Cortex of kidney (tissue), 1 donor: Measurements from ENCODE around the gene NPM1.
"Not testable (repeated sequence)": the region's sequence is repeated elsewhere in the genome, so short reads cannot be mapped to it uniquely, and the experiment has no call there.

Experiments
- DNase-seq: peaks from one replicate; lab custom pipeline; 2025; lab: John Stamatoyannopoulos, UW

The NPM1 gene, protein sequence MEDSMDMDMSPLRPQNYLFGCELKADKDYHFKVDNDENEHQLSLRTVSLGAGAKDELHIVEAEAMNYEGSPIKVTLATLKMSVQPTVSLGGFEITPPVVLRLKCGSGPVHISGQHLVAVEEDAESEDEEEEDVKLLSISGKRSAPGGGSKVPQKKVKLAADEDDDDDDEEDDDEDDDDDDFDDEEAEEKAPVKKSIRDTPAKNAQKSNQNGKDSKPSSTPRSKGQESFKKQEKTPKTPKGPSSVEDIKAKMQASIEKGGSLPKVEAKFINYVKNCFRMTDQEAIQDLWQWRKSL

DNA sequence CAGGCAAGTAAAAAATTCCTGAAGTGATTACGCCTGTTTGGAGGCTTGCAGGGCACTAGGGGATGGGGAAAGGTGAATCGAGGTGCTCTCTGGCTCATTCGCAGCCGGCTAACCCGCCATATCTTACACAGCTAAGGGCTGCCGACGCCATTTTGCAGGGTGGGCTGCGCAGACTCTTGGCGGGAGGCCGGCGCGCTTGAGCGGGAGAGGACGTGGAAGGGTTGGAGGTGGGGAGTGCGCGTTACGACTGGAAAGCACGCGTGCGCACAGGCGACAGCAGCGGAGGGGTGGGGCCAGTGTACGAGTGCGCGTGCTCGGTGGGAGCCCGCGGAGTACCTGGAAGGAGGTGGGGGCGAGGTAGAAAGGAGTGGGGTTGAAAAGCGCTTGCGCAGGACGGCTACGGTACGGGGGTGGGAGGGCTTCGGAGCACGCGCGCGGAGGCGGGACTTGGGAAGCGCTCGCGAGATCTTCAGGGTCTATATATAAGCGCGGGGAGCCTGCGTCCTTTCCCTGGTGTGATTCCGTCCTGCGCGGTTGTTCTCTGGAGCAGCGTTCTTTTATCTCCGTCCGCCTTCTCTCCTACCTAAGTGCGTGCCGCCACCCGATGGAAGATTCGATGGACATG is at the start of gene NPM1:
TSS of gene NPM1 (plus strand) at position 505 of the 625 bp plus-strand sequence. CDS start at position 605, 100 bp downstream.
- DNase-seq = peak; percentile 69

DNA sequence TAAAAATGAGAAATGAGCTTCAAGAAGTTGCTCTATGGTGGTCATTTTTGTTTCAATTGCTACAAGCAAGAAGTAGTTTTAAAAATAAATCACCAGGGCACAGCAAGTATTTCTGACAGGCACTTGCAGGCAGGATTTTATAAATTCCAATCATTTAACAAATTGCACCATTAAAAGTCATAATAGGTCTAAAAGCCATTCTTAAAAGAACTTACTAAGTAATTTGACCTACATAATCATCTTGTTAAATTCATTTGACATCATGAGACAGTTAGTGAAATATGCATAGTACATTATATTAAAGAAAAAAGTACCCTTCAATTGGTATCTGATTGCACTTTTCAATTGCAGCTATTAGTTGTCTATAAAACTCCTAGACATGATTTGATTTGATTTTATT is 47.6 kb upstream of the NPM1 start:
- no peak for DNase-seq

DNA sequence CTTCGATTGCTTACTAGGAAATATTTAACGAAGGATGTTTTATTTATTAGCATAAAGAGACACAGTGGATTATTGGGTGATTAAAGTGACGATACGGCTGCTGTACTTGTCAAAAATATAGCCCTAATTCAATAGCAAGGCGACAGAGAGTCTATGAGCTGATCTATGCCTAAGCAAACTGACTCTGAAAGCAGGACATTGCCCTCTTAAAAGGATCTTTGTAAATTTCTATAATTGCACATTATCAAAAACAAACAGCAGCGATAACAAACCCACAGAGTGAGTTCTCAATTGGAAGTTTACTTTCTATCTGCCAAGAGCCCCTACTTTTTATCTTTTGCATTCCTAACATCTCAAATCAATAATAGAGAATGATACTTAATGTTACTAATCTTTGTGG is 47.2 kb upstream of the NPM1 start:
- DNase-seq = no peak

DNA sequence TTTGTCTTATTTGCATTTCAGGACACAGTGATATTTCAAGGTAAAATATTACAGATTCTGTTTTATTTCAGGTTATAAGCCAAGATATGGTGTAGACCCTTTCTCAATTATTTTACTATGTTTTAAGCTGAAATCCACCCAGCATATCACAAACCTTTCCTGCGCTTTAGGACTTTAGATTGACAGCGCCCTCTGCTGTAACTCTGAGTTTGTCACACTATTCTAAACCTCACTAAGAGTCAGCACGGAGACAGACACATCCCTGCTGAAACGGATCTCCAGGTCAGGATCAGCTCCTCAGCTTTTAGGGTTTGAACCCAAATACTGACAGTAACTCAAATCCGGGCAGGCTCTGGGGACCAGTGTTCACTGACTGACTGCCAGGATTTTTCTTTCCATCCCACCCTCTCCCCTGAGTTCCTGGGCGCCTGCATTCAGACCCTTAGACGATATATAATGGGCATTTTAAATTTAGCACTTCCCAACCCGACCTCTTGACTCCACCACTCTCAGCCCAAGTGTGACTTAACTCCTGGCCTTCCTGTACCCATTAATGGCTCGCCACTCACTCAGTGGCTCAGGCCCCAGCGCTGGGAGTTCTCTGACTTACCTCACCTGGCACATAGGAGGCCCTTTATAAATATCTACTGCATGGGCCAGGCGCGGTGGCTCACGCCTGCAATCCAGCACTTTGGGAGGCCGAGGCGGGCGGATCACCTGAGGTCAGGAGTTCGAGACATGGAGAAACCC is 45.1 kb upstream of the NPM1 start:
- no peak for DNase-seq

DNA sequence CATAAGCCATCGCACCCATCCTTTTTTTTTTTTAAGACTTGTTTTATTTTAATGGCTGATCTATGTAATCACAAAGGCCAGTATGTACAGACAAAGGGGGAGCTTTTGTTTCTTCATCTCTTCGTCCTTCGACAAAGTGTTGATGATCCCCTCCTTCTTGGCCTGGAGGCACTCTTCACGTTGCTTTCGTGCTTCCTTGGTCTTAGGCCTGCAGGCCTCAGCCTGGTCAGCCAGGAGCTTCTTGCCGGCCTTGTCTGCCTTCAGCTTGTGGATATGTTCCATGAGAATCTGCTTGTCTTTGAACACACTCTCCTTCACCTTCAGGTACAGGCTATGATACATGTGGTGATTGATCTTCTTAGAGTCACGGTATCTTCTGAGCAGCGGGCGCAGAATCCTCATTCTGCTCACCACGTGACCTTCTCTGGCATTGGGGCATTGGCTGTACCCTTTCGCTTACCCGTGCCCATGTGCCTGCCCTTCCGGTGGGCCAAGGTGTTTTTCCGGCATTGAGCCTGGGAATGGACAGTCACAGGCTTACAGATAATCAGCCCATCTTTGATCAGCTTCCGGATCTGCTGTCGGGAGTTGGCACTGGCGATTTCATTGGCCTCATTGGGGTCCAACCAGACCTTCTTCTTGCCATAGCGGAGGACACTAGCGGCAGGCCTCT is 42.6 kb upstream of the NPM1 start:
- no peak for DNase-seq

DNA sequence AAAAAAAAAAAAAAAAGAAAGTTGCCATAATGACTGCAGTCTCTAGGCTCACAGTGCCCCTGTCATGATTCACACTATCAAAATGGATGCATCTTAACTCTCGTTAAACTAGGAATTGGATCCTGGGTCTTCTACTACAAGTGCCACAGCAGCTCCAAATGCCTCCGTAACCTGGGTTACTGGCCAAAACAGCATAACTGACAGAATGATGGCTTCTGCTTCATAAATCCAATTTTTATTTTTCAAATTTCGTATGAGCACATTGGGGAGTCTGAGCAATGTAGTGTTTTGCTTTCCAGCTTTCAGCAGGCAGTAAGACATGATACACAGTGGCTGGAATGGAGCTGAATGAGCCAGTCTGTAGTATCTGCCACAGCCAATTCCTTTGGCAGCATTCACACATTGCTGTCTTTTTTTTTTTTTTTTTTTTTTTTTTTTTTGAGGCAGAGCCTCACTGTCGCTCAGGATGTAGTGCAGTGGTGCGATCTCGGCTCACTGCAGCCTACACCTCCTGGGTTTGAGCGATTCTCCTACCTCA is 36.0 kb upstream of the NPM1 start:
- DNase-seq = no peak

DNA sequence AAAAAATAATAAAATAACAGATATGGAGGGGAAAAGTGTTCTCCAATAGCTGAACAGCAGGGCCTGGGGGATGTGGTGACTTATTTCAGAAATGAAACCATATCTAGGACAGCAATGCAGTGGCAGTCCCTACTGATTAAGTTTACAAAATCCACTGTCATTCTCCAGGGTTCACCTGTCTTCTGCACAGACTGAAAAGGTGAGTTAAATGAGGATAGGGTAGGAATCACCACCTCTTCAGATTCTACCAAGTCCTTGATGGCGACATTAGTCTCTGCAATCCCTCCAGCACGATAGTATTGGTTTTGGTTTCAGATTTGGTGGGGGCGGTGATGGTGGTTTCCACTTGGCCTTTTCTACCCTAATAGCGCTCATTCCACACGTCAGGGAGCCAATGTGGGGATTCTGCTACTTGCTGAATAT is 32.3 kb upstream of the NPM1 start:
- no peak for DNase-seq

DNA sequence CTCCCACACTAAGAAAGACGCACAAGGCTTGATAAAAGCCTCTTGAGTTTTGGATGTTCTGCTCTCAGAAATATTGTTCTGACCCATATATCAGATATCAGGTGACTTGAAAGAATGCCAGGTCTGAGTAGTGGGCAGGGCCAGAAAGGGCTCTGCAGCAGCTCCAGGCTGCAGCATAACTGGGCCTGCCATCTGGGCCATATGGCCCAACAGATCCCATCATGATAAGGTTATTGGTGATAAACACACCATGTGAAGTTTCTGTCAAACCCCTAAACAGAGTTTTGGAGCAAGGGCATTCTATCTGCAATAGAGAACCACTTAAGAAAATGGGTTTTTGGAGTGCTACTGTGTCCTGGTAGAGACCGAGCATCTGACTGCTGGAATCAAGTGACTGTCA is 29.8 kb upstream of the NPM1 start:
- no peak for DNase-seq

DNA sequence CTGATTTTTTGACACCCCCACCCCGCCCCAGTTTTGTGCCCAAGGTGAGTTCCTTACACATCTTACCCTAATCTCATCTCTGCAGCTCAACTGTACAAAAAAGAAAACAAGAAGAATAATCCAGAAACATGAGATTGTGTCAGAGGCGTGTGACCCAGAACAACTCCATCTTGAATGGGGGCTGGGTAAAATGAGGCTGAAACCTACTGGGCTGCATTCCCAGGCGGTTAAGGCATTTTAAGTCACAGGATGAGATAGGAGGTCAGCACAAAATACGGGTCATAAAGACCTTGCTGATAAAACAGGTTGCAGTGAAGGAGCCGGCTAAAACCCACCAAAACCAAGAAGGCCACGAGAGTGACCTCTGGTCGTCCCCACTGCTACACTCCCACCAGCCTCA is 26.5 kb upstream of the NPM1 start:
- not testable (repeated sequence) for DNase-seq

DNA sequence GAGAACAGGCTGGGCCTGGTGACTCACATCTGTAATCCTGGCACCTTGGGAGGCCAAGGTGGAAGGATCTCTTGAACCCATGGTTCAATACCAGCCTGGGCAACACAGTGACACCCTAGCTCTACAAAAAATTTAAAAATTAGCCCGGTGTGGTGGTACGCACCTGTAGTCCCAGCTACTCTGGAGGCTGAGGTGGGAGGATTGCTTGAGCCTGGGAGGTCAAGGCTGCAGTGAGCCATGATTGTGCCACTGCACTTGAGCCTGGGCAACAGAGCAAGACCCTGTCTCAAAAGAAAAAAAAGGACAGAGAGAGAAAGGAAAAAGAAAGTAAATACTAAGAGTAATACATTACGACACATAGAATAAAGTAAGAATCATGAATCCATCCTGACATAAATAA is 24.4 kb upstream of the NPM1 start:
- not testable (repeated sequence) for DNase-seq

DNA sequence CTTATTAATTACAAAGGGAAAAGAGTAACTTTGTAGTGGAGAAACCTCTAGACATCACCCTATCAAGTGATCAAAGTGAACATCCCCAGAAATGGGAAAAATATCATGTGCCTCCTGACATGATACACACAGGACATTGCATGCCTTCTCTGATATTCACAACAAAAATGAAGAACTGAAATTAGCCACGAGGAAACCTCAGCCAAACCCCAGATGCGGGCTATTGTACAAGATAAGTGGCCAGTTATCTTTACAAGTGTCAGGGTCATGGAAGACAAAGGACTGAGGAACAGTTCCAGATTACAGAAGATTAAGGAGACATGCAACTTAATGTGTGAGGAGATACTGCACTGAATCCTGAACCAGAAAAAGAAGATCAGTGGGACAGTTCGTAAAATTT is 23.8 kb upstream of the NPM1 start:
- no peak for DNase-seq

DNA sequence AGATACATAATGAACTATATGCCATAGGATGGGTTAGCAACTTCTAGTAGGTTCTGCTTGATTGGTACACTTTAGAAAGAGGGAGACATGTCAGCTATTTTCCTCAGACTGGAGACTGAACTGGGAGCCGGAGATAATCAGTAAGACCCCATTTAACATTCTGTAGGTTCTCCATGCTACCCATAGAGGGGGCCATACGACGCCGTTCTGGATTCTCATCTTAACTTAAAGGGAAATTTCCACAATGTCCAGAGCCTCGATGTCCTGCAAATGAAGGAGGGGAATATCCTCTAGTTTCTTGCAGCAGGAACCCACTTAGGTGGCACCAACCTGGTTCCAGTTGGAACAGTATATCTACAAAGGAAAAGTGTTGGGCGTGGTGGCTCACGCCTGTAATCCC is 22.3 kb upstream of the NPM1 start:
- no peak for DNase-seq

DNA sequence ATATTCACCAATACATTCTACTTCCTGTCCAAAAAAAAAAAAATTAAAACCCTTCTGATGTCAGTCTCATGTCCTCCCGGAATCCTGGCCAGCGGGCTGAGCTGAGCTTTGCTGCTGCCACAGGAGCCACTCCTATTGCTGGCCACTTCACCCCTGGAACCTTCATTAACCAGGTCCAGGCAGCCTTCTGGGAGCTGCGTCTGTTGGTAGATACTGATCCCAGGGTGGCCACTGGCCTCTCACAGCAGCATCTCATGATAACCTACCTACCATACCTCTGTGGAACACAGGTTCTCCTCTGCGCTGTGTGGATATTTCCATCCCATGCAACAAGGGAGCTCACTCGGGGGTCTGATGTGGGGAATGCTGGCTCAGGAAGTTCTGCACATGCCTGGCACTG is 21.0 kb upstream of the NPM1 start:
- DNase-seq = no peak

DNA sequence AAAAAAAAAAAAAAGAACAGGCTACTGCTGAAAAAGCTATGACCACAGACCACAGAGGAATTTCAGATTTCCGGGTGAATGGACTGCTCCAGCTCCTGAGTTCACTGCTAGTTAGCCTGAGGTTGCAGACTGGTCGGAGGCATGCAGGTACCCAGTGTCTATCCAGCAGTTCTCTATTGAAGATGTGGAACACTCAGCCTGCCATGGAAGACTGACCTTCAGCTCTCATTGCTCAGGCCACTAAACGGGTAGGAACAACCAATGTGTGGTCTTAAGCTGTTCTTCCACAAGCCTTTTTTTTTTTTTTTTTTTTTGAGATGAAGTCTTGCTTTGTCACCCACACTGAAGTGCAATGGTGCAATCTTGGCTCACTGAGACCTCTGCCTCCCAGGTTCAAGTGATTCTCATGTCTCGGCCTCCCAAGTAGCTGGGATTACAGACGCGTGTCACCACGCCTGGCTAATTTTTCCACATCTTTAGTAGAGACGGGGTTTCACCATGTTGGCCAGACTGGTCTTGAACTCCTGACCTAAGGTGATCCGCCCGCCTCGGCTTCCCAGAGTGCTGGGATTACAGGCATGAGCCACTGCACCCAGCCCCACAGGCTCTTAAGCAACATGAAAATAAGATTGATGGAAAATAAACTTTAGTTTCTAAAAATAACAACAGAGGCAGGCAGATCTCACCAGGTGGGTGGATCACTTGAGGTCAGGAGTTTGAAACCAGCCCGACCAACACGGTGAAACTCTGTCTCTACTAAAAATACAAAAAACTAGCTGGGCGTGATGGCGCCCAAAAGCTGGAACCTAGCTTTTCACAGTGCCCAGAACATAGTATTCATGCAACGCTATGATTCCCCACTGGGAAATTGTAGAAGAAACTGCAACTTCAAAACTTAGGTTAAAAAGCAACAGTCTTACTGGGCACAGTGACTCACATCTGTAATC is 20.0 kb upstream of the NPM1 start:
- no peak for DNase-seq

DNA sequence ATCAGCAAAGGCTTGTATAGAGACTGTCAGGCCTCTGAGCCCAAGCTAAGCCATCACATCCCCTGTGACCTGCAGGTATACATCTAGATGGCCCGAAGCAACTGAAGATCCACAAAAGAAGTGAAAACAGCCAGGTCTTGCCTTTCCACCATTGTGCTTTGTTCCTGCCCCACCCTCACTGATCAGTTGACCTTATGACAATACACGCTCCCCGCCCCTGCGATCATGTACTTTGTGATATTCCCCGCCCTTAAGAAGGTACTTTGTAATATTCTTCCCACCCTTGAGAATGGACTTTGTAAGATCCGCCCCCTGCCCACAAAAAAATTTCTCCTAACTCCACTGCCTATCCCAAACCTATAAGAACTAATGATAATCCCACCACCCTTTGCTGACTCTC is 18.6 kb upstream of the NPM1 start:
- no peak for DNase-seq

DNA sequence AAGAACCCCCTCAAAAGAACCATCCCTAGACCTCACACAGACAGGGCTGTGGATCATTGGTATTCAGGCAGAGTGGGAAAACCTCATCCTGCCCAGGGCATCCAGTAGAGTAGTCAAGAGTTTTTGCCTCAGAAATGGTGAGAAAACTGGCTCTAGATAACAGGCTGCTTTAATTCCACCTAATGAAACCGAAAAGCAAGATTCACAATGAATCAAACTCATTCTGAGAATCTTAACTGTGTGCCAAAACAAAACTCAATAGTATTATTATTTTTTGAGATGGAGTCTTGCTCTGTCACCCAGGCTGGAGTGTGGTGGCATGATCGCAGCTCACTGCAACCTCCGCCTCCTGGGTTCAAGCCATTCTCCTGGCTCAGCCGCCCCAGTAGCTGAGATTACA is 17.8 kb upstream of the NPM1 start:
- DNase-seq = no peak

DNA sequence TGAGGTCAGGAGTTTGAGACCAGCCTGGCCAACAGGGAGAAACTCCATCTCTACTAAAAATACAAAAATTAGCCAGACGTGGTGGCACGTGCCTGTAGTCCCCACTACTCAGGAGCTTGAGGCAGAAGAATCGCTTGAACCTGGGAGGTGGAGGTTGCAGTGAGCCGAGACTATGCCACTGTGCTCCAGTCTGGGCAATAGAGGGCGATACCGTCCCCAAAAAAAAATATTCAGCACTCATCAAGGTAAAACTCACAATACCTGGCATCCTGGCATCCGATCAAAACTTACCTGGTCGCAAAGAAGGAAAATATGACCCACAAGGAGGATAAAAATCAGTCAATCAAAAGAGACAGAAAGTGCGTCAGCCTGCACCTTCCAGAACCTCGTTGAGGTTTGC is 16.8 kb upstream of the NPM1 start:
- not testable (repeated sequence) for DNase-seq

DNA sequence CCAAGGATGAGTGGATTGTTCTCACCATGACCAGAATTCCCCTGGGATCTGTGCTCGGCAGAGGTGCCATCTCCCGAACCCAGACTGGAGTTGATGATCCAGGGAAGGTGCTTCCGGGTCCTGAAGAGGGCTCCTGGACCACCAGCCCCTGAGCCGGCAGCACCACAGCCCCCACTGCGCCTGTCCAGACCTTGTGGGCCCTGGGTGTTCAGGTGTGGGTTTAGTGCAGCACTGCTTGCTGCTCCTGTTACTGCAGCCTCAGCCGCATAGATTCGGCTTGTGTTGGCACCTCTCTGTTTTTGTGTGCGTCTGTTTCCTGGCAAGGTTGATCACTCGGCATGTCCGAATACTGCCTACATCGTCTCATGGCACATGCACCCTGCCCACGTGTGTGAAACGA is 16.3 kb upstream of the NPM1 start:
- DNase-seq = no peak

DNA sequence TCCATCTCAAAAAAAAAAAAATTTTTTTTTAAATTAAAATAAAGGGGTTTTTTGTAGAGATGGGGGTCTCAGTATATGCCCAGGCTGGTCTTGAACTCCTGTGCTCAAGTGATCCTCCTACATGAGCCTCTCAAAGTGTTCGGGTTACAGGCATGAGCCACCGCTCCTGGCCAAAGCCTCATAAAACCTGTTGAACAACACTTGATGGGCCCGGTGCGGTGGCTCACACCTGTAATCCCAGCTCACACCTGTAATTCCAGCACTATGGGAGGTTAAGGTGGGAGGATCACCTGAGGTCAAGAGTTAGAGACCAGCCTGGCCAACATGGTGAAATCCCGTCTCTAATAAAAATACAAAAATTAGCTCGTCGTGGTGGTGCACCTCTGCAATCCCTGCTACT is 7.7 kb upstream of the NPM1 start:
- no peak for DNase-seq

DNA sequence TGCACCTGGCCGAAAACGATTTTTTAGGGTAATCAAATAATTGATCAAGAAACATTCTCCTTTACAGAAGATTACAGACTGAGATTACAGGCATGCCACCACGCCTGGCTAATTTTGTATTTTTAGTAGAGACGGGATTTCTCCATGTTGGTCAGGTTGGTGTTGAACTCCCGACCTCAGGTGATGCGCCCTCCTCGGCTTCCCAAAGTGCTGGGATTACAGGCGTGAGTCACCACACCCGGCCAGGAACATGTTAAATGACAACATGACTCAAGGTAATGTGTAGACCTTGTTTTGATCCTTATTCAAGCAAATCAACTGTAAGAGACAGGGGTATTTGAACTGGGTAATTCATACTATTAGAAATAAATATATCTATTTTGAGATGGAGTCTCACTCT is 3.2 kb upstream of the NPM1 start:
- DNase-seq = not testable (repeated sequence)

DNA sequence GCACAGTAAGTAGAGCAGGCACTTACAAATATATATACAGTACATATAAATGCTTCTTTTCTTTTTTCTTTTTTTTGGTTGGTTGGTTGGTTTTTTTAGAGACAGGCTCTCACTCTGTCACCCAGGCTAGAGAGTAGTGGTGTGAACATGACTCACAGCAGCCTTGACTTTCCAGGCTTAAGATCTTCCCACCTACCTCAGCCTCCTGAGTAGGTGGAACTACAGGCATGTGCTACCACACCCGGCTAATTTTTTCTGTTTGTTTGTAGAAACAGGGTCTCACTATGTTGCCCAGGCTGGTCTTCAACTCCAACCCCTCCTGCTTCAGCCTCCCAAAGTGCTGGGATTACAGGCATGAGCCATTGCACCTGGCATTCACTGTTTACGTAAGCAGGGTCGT is 2.6 kb upstream of the NPM1 start:
- not testable (repeated sequence) for DNase-seq
